GM12891 (cell line): ENCODE measurements around the gene HELQ.

ENCODE experiments used
- PAX5 ChIP-seq: IDR thresholded peaks from 2 replicates; pipeline ENCODE4 v1.6.1; 2011; ENCODE audit warnings: low read length, moderate library complexity, mild to moderate bottlenecking; ENCODE audit not compliant: insufficient read depth, severe bottlenecking
- TAF1 ChIP-seq: IDR thresholded peaks from 2 replicates; pipeline ENCODE4 v1.6.1; 2011; ENCODE audit warnings: low read depth, low read length, control low read depth

DNA sequence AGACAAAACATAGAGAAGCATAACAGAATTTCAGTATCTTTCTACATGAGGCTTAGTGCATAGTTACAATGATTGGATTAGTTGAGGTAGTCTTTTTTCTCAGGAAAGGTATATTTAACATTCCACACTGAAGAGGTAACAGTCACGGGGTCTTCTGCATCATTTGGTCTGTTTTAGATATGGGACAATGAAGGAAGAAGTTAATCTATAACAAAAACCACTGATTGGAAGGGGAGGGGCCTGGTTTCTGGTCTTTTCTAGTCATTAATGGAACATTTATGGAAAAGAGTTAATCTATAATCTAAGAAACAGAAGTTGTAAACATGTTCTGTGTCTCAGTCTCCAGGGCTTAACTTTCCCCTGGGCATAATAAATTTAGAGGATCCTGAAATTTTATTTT lies 83.7 kb downstream of the HELQ start:
- TF ChIP-seq PAX5, result no peak
- no peak for TF ChIP-seq TAF1
